Measurements from ENCODE around the gene SMPD3. TPM values are rescaled to one million over a fixed set of nuclear protein-coding genes. Genes with fewer than 3 reads are reported as not detected.

The SMPD3 gene
- total and polyA plus RNA-seq, 2 donors (not counting 3 experiments of a cell fraction or from before 2014, with no cell fraction given), result not detected

DNA sequence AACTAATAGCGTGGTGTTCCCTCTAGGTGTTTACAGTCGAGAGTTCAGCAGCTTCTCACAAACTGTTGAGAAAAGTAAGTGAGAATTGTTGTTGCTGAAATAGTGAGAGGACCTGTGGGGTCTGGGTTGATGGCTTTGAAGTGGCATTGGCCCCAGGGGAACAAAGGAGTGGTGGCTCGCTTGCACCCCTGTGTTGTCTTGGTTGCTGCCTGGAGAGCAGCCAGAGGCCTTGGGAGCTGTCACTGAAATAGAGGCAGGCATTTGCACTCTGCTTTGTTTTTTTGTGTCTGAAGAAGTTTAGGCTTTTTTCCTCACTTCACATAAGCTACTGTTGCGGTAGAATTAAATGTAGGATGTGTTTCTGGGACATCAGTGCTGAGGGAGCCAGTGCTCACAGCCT is 100.7 kb downstream of the SMPD3 start:
- Histone ChIP-seq H3K9ac (replicated peaks; ENCODE audit: extremely low read depth, insufficient read depth, low read length) (no peak overlapping the region), H3K9me3 (replicated peaks; ENCODE audit: control insufficient read depth, insufficient read depth, low read length) (no peaks in the 10 kb centered on the region), H3K4me3 (replicated peaks in 1 of 3; ENCODE audit: insufficient read depth in 1 of 3, low read depth in 1 of 3, low read length in 3 of 3) (no peak overlapping the region), H3K27ac (ENCODE audit: insufficient read depth, low read depth, low read length) (no peak overlapping the region), H3K79me2 (ENCODE audit: control insufficient read depth, insufficient read depth, low read length) (no peaks in the 10 kb centered on the region), H3K36me3 (ENCODE audit: control insufficient read depth in 2 of 2, extremely low read depth in 1 of 2, insufficient read depth in 2 of 2, low read length in 2 of 2) (peaks cover 3 to 42% of the 10 kb centered on the region in 2 experiments), H2AFZ (ENCODE audit: low read depth, low read length) (no peak overlapping the region), H3K9me1 (replicated peaks; ENCODE audit: control insufficient read depth, extremely low read depth, insufficient read depth, low read length) (no peaks in the 10 kb centered on the region), H3K4me2 (ENCODE audit: insufficient read depth, low read length) (no peak overlapping the region), H3K4me1 (ENCODE audit: control insufficient read depth, extremely low read depth, insufficient read depth, low read length) (no peaks in the 10 kb centered on the region), H4K20me1 (replicated peaks; ENCODE audit: control insufficient read depth, extremely low read depth, insufficient read depth, low read length) (no peaks in the 10 kb centered on the region), H3K27me3 (ENCODE audit: control insufficient read depth in 2 of 2, insufficient read depth in 2 of 2, low read length in 2 of 2) (no peaks in the 10 kb centered on the region)
- BruUV-seq (replicated peaks), result no TSS peak
- intact Hi-C loops (cut with micrococcal nuclease), result no loop called here
- no peak for FAIRE-seq
- TF ChIP-seq JUN (IDR thresholded peaks at IDR 0.05; ENCODE audit: borderline replicate concordance, insufficient read depth, insufficient read length, low read depth), result no peak
- TF ChIP-seq FOS (IDR thresholded peaks at IDR 0.05; ENCODE audit: borderline replicate concordance, insufficient read depth, low read length), result no peak
- TF ChIP-seq GATA2 (IDR thresholded peaks at IDR 0.05; ENCODE audit: insufficient read depth, insufficient read length, low read depth, low read length), result no peak
- TF ChIP-seq MYC (IDR thresholded peaks at IDR 0.05; ENCODE audit: low read depth, low read length), result no peak
- no peak for TF ChIP-seq POLR2A (IDR thresholded peaks at IDR 0.05; ENCODE audit: low read depth, low read length)
- TF ChIP-seq, protein P1, sequence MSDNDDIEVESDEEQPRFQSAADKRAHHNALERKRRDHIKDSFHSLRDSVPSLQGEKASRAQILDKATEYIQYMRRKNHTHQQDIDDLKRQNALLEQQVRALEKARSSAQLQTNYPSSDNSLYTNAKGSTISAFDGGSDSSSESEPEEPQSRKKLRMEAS (IDR thresholded peaks at IDR 0.05; ENCODE audit: insufficient read depth, insufficient read length), result no peak
- TF ChIP-seq, protein P2, sequence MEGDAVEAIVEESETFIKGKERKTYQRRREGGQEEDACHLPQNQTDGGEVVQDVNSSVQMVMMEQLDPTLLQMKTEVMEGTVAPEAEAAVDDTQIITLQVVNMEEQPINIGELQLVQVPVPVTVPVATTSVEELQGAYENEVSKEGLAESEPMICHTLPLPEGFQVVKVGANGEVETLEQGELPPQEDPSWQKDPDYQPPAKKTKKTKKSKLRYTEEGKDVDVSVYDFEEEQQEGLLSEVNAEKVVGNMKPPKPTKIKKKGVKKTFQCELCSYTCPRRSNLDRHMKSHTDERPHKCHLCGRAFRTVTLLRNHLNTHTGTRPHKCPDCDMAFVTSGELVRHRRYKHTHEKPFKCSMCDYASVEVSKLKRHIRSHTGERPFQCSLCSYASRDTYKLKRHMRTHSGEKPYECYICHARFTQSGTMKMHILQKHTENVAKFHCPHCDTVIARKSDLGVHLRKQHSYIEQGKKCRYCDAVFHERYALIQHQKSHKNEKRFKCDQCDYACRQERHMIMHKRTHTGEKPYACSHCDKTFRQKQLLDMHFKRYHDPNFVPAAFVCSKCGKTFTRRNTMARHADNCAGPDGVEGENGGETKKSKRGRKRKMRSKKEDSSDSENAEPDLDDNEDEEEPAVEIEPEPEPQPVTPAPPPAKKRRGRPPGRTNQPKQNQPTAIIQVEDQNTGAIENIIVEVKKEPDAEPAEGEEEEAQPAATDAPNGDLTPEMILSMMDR (IDR thresholded peaks at IDR 0.05; ENCODE audit: extremely low read depth in 1 of 2, insufficient read depth in 1 of 2, low read depth in 1 of 2, low read length in 2 of 2), result no peak
- TF ChIP-seq POLR2AphosphoS5 (IDR thresholded peaks at IDR 0.05; ENCODE audit: insufficient read depth, low read depth, low read length), result no peak
- TF ChIP-seq EZH2 (IDR thresholded peaks at IDR 0.05; ENCODE audit: borderline replicate concordance, low read depth, low read length, severe bottlenecking), result no peak
- CTCF ChIA-PET, result no interaction called here
- no peak for DNase-seq (ENCODE audit: low read depth, low spot score)
- POLR2A ChIA-PET, result no interaction called here
- dilution Hi-C loops (cut with MboI; ENCODE audit: extremely low pct_ligation_motif_present, low sequenced_read_pairs), result no loop called here

All from endothelial cell of umbilical vein (primary cell).